Esophagus muscularis mucosa (tissue), 4 donors: ENCODE data around the gene RPIA. TPM values are rescaled to one million over a fixed set of nuclear protein-coding genes. Genes with fewer than 3 reads are reported as not detected.

ENCODE experiments used
- DNase-seq: peaks from one replicate; pipeline ENCODE4 v3.0.0-alpha.2; 2017; ENCODE audit errors: extremely low spot score
- H3K27ac ChIP-seq, 4 donors: fragments of 200-600 bp; sonication (generic); replicated peaks in 1 of 4; 1 replicate in 3 of 4; 2 replicates in 1 of 4; pipeline ENCODE4 v1.5.1; 2016 to 2019; ENCODE audit warnings: mild to moderate bottlenecking in 1 of 4
- H3K27me3 ChIP-seq, 4 donors: fragments of 200-600 bp; sonication (generic); one replicate each; pipeline versions ENCODE4 v1.5.1 to v1.6.0; 2016 to 2019
- H3K36me3 ChIP-seq, 4 donors: fragments of 200-600 bp; sonication (generic); one replicate each; pipeline ENCODE4 v1.5.1; 2016 to 2019
- H3K4me1 ChIP-seq, 4 donors: fragments of 200-600 bp; sonication (generic); one replicate each; pipeline ENCODE4 v1.5.1; 2016 to 2019
- H3K4me3 ChIP-seq, 4 donors: fragments of 200-600 bp; sonication (generic); 1 replicate in 2 of 4; 2 replicates in 2 of 4; pipeline ENCODE4 v1.5.1; 2016 to 2019; ENCODE audit warnings: mild to moderate bottlenecking in 4 of 4, moderate library complexity in 1 of 4
- H3K9me3 ChIP-seq, 4 donors: fragments of 200-600 bp; sonication (generic); 1 replicate in 3 of 4; 2 replicates in 1 of 4; pipeline ENCODE4 v1.5.1; 2016 to 2019
- CTCF ChIP-seq, 3 experiments: fragments of 200-600 bp in 2 of 3; fragments of 450-650 bp in 1 of 3; sonication (generic) in 2 of 3; IDR thresholded peaks; one replicate each; pipeline ENCODE4 v1.5.1; 2017 to 2019; ENCODE audit warnings: antibody characterized with exemption in 3 of 3, mild to moderate bottlenecking in 2 of 3, moderate library complexity in 1 of 3
- EP300 ChIP-seq: sonication (generic); formaldehyde crosslinking; IDR thresholded peaks from one replicate; pipeline ENCODE4 v1.6.1; 2017; ENCODE audit warnings: antibody characterized with exemption
- POLR2A ChIP-seq: fragments of 450-650 bp; IDR thresholded peaks from one replicate; pipeline ENCODE4 v1.6.1; 2017; ENCODE audit warnings: antibody characterized with exemption, moderate library complexity, mild to moderate bottlenecking, low read depth
- POLR2AphosphoS5 ChIP-seq, 2 donors: sonication (generic); formaldehyde crosslinking; IDR thresholded peaks; one replicate each; pipeline ENCODE4 v1.6.1; 2017; ENCODE audit warnings: antibody characterized with exemption in 2 of 2
- WGBS: methylation state at CpG from one replicate; pipeline ENCODE4 v1.1.5; 2018; 5-methylcytosine and 5-hydroxymethylcytosine counted together
- intact Hi-C: fragments of 100-400 bp; cut with DNase I; formaldehyde crosslinking; loops from one replicate; pipeline ENCODE4 v1.15.1; 2023
- total RNA-seq, 4 donors: library from RNA; depleted of rRNA; stranded (reverse); fragments of >200 nt; gene quantifications; one replicate each; pipeline versions ENCODE4 v1.1.0 to v1.2.1, GENCODE V29; 2016

The RPIA gene
- total RNA-seq, 4 donors from 2014 or later: 6.6 to 8.6 (median 7.4) TPM

- no peak for TF ChIP-seq POLR2A
- TF ChIP-seq POLR2AphosphoS5 (IDR thresholded peaks at IDR 0.05): no peak
- TF ChIP-seq CTCF (IDR thresholded peaks at IDR 0.05): no peak
- H3K9me3 ChIP-seq: no peaks in the 10 kb centered on the region
- DNase-seq: no peak
- H3K4me1 ChIP-seq: peaks cover 0 to 19% (median 12%) of the 10 kb centered on the region in 4 donors
- no peaks in the 10 kb centered on the region for H3K27me3 ChIP-seq
- intact Hi-C loops: no loop called here
- H3K4me3 ChIP-seq: no peak overlapping the region
- H3K36me3 ChIP-seq: no peaks in the 10 kb centered on the region
- WGBS: 84% methylated on average over 3 of the region's 3 CpGs
- H3K27ac ChIP-seq: no peak overlapping the region
These were observed 34.8 kb upstream of the RPIA start for GRCh38 chr2:88656690-88657089.

GRCh38 chr2:88657131-88657530, 34.3 kb upstream of the RPIA start:
- Histone ChIP-seq H3K4me1 (peaks cover 0 to 19% (median 12%) of the 10 kb centered on the region in 4 donors), H3K4me3 (no peak overlapping the region), H3K27me3 (no peaks in the 10 kb centered on the region), H3K9me3 (no peaks in the 10 kb centered on the region), H3K27ac (no peak overlapping the region), H3K36me3 (no peaks in the 10 kb centered on the region)
- no peak for TF ChIP-seq CTCF (IDR thresholded peaks at IDR 0.05)
- no peak for DNase-seq
- 87% methylated on average over 2 of the region's 2 CpGs for WGBS
- intact Hi-C loops: no loop called here

GRCh38 chr2:88658326-88658725, 33.1 kb upstream of the RPIA start:
- 49% methylated on average over 3 of the region's 3 CpGs for WGBS
- intact Hi-C loops: no loop called here
- no peak for DNase-seq
- TF ChIP-seq CTCF (IDR thresholded peaks at IDR 0.05) (no peak), POLR2AphosphoS5 (IDR thresholded peaks at IDR 0.05) (no peak), EP300 (no peak)
- H3K27ac ChIP-seq: peak overlapping the region; percentile 51 to 71 (median 60)
- no peaks in the 10 kb centered on the region for H3K36me3 ChIP-seq
- peaks cover 0 to 19% (median 12%) of the 10 kb centered on the region in 4 donors for H3K4me1 ChIP-seq
- no peak overlapping the region for H3K4me3 ChIP-seq
- H3K9me3 ChIP-seq: no peaks in the 10 kb centered on the region
- H3K27me3 ChIP-seq: no peaks in the 10 kb centered on the region

GRCh38 chr2:88658881-88659537, 32.5 kb upstream of the RPIA start:
- WGBS: 59% methylated on average over 4 of the region's 4 CpGs
- peak overlapping the region in 2 of 4 donors; percentile 15 to 21 for H3K4me3 ChIP-seq
- H3K27me3 ChIP-seq: no peaks in the 10 kb centered on the region
- no peaks in the 10 kb centered on the region for H3K9me3 ChIP-seq
- H3K4me1 ChIP-seq: peaks cover 0 to 19% (median 12%) of the 10 kb centered on the region in 4 donors
- TF ChIP-seq EP300 (no peak), CTCF (IDR thresholded peaks at IDR 0.05) (no peak), POLR2AphosphoS5 (IDR thresholded peaks at IDR 0.05) (no peak)
- H3K36me3 ChIP-seq: no peaks in the 10 kb centered on the region
- peak overlapping the region; percentile 51 to 71 (median 60) for H3K27ac ChIP-seq
- intact Hi-C loops: no loop called here
- no peak for DNase-seq

- Histone ChIP-seq H3K36me3 (no peaks in the 10 kb centered on the region), H3K27me3 (no peaks in the 10 kb centered on the region), H3K27ac (peak overlapping the region; percentile 51 to 71 (median 60)), H3K4me3 (peak overlapping the region in 2 of 4 donors; percentile 15 to 21), H3K9me3 (no peaks in the 10 kb centered on the region), H3K4me1 (peaks cover 0 to 19% (median 12%) of the 10 kb centered on the region in 4 donors)
- DNase-seq: no peak
- intact Hi-C loops: no loop called here
- TF ChIP-seq POLR2A (no peak), CTCF (IDR thresholded peaks at IDR 0.05) (no peak), EP300 (no peak), POLR2AphosphoS5 (IDR thresholded peaks at IDR 0.05) (peak; percentile 30 to 38)
- 50% methylated on average over 4 of the region's 4 CpGs for WGBS
These were observed 31.9 kb upstream of the RPIA start for GRCh38 chr2:88659538-88659915.
